Pancreas (tissue), 10 donors: Measurements from ENCODE around the gene EXOC4. TPM values are rescaled to one million over a fixed set of nuclear protein-coding genes. Genes with fewer than 3 reads are reported as not detected.
A peak's percentile ranks its signal among the peaks of the same experiment; 100 is the strongest.

Experiments
- ATAC-seq, 4 donors: fragments of 200-7000 bp; cut with Tn5 transposase; one replicate each; pipeline versions ENCODE4 v1.8.0 to v1.9.1; 2020; ENCODE audit warnings: mild to moderate bottlenecking in 4 of 4, moderate library complexity in 4 of 4
- DNase-seq, 6 donors: peaks; one replicate each; pipeline ENCODE4 v3.0.0-alpha.2; 2020
- FAIRE-seq: peaks from 2 replicates; lab custom pipeline; 2012; peaks lifted over from hg19 to GRCh38; lab: Jason Lieb, UNC
- H3K27ac ChIP-seq, 4 donors: fragments of 200-600 bp; sonication (generic); 1 replicate in 3 of 4; 2 replicates in 1 of 4; pipeline versions ENCODE4 v1.5.0 to v1.8.0; 2020
- H3K27me3 ChIP-seq, 4 donors: fragments of 200-600 bp; one replicate each; pipeline ENCODE4 v1.8.0; 2021
- H3K36me3 ChIP-seq, 3 donors: fragments of 200-600 bp; sonication (generic) in 1 of 3; one replicate each; pipeline versions ENCODE4 v1.5.0 to v1.8.0; 2020 to 2021
- H3K4me1 ChIP-seq, 3 donors: fragments of 200-600 bp; one replicate each; pipeline ENCODE4 v1.8.0; 2021
- H3K4me3 ChIP-seq, 4 donors: fragments of 200-600 bp; sonication (generic) in 2 of 4; one replicate each; pipeline versions ENCODE4 v1.5.0 to v1.8.0; 2020 to 2021
- H3K9me3 ChIP-seq, 4 donors: fragments of 200-600 bp; one replicate each; pipeline ENCODE4 v1.8.0; 2021
- WGBS, 2 donors: extraction: QIAGEN DNeasy Blood & Tissue Kit; methylation state at CpG; one replicate each; pipeline ENCODE4 v1.1.7; 2013; 5-methylcytosine and 5-hydroxymethylcytosine counted together
- intact Hi-C, 3 donors: fragments of 100-400 bp; cut with DNase I; formaldehyde crosslinking; loops; one replicate each; pipeline versions ENCODE4 v1.11.1 to v1.14.2; 2022
- polyA plus RNA-seq, 2 donors: library from polyadenylated mRNA; stranded (reverse); fragments of 200-250 nt; gene quantifications; one replicate each; pipeline ENCODE4 v1.2.3, GENCODE V29; 2013
- total RNA-seq, 6 donors: library from RNA; stranded (reverse); fragmentation: NEBNext Ultra II Directional in 4 of 6; extraction: Animal tissue kit (Norgen Biotek cat#: 25700) in 4 of 6; gene quantifications; one replicate each; pipeline versions ENCODE4 v1.2.1 to v1.2.4, GENCODE V29; 2021 to 2023
- TF ChIP-seq, protein P1 (sequence below), 4 donors: fragments of 200-600 bp; sonication (generic) in 3 of 4; IDR thresholded peaks; one replicate each; pipeline versions ENCODE4 v1.5.0 to v1.8.0; 2021; ENCODE audit warnings: antibody characterized with exemption in 4 of 4
- donor health status: healthy with polysubstance abuse.
- donor health status: DM: no; HTN: no; CAD: no; lungs with moderate emphysema.
- donor health status: DM: no; HTN: no; CAD: no.
- donor health status: control.
- donor health status: control.
- donor health status: Bipolar disorder and iron deficiency.
- donor health status: DM: yes; HTN: yes; CAD: no.
- donor health status: DM: no; HTN: no; CAD: no.
- donor health status: DM: no; HTN: no; CAD: no.
- donor health status: DM: yes; HTN: yes; CAD: no.

Gene EXOC4
- total and polyA plus RNA-seq, 8 donors, result 13.4 to 81.2 (median 53.8) TPM

DNA sequence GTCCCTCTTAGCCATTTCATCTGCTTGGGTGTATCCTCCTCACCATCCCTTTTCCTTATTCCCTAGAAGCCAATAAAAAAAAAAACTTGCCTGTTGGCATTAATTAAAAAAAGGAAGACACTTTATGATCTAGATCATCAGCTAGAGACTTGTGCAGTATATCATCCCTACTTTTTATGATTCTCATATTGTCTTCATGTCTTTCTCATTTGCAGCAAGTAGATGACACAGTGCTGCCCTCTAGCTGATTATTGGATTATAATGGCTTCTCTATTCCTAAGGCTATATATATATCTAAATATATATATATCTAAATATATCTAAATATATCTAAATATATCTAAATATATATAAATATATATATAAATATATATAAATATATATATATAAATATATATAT, 601.9 kb downstream of the EXOC4 start:
- intact Hi-C loops, result no loop called here
- FAIRE-seq, result peak; percentile 89
- DNase-seq, result no peak
- Histone ChIP-seq H3K27me3 (no peaks in the 10 kb centered on the region), H3K36me3 (no peaks in the 10 kb centered on the region), H3K4me3 (no peak overlapping the region), H3K9me3 (no peaks in the 10 kb centered on the region), H3K27ac (no peak overlapping the region), H3K4me1 (peaks cover 0 to 7% (median 2%) of the 10 kb centered on the region in 3 donors)
- TF ChIP-seq, protein P1, sequence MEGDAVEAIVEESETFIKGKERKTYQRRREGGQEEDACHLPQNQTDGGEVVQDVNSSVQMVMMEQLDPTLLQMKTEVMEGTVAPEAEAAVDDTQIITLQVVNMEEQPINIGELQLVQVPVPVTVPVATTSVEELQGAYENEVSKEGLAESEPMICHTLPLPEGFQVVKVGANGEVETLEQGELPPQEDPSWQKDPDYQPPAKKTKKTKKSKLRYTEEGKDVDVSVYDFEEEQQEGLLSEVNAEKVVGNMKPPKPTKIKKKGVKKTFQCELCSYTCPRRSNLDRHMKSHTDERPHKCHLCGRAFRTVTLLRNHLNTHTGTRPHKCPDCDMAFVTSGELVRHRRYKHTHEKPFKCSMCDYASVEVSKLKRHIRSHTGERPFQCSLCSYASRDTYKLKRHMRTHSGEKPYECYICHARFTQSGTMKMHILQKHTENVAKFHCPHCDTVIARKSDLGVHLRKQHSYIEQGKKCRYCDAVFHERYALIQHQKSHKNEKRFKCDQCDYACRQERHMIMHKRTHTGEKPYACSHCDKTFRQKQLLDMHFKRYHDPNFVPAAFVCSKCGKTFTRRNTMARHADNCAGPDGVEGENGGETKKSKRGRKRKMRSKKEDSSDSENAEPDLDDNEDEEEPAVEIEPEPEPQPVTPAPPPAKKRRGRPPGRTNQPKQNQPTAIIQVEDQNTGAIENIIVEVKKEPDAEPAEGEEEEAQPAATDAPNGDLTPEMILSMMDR (IDR thresholded peaks at IDR 0.05), result peak in 1 of 4 donors; percentile 7
- peak in 3 of 4 donors; percentile 55 to 65 (median 61) for ATAC-seq

DNA sequence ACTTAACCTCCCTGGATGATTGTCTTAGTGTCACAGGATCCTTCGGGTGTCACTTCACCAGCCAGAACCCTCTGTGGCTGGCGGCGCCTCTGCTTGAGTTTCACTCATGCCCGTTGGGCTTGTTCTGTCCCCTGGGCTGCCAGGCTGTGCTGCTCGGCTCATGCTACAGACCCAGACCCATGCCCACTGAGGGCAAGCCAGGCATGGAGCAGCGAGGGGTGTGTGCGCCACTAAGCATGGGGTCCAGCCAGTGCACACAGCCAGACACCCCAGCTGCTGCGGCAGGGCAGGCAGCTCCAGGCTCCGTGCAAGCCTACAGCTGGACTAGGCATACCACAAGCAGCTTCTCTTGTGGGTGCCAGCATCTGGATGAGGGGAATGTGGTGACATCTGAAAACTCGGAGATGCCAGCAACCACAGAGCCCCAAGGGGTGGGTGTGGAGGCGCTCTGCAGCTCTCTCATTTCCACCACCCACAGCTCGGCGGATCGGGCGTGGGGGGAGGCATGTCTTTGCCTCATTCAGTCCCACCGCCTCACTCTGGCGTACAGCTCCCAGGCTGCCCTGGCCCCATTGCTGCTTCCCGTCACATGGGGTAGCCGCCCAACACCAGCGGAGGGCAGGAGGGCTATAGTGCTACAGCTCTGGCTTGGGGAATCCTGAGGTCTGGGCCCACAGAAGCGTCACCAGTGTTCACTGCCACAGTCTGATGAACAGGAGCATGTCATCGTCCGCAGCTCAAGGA, 604.7 kb downstream of the EXOC4 start:
- peaks cover 0 to 14% (median 3%) of the 10 kb centered on the region in 3 donors for H3K4me1 ChIP-seq
- H3K27ac ChIP-seq, result no peak overlapping the region
- DNase-seq, result peak in 1 of 6 donors; percentile 59
- 97 to 99% methylated on average over 23 of the region's 23 CpGs for WGBS, 2 donors
- H3K36me3 ChIP-seq, result no peaks in the 10 kb centered on the region
- no peaks in the 10 kb centered on the region for H3K9me3 ChIP-seq
- no peak overlapping the region for H3K4me3 ChIP-seq
- TF ChIP-seq, protein P1 (IDR thresholded peaks at IDR 0.05), result no peak
- no peak for ATAC-seq
- intact Hi-C loops, result no loop called here
- FAIRE-seq, result no peak
- H3K27me3 ChIP-seq, result no peaks in the 10 kb centered on the region

GRCh38 chr7:133858311-133858710, 605.4 kb downstream of the EXOC4 start:
- ATAC-seq, result no peak
- no peak overlapping the region for H3K4me3 ChIP-seq
- H3K4me1 ChIP-seq, result peaks cover 0 to 17% (median 10%) of the 10 kb centered on the region in 3 donors
- FAIRE-seq, result no peak
- TF ChIP-seq, protein P1 (IDR thresholded peaks at IDR 0.05), result no peak
- H3K27ac ChIP-seq, result no peak overlapping the region
- no peak for DNase-seq
- no peaks in the 10 kb centered on the region for H3K9me3 ChIP-seq
- H3K27me3 ChIP-seq, result no peaks in the 10 kb centered on the region
- no peaks in the 10 kb centered on the region for H3K36me3 ChIP-seq
- WGBS, 2 donors, result 94 to 95% methylated on average over 6 of the region's 6 CpGs
- intact Hi-C loops, result no loop called here

DNA sequence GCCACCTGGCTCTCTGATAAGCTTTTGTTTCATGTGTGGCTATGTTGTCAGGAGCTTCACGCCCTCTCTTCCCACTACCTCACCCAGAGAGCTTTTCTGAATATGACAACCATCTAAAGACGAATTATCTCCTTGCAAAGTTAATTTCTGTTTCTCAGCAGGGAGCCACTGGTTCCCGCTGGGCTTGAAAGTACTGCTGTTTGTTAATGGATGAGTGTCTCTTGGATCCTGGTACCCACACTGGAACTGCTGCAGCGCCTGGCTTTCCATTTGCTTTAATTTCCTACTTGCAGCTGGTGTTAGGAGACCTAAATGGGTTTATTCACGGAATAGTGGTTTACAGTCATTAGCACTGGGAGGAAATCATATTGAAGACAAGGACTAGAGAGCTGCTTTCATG, 606.4 kb downstream of the EXOC4 start:
- WGBS, 2 donors, result 95% methylated on average over 5 of the region's 5 CpGs
- no peaks in the 10 kb centered on the region for H3K36me3 ChIP-seq
- TF ChIP-seq, protein P1 (IDR thresholded peaks at IDR 0.05), result no peak
- ATAC-seq (no peak), FAIRE-seq (no peak), DNase-seq (no peak)
- H3K4me3 ChIP-seq, result no peak overlapping the region
- no peaks in the 10 kb centered on the region for H3K27me3 ChIP-seq
- no peak overlapping the region for H3K27ac ChIP-seq
- no peaks in the 10 kb centered on the region for H3K9me3 ChIP-seq
- intact Hi-C loops, result no loop called here
- H3K4me1 ChIP-seq, result peaks cover 0 to 17% (median 17%) of the 10 kb centered on the region in 3 donors

- DNase-seq, result no peak
- intact Hi-C loops, result no loop called here
- TF ChIP-seq, protein P1 (IDR thresholded peaks at IDR 0.05), result no peak
- peaks cover 0 to 17% (median 17%) of the 10 kb centered on the region in 3 donors for H3K4me1 ChIP-seq
- no peak overlapping the region for H3K4me3 ChIP-seq
- ATAC-seq, result peak in 3 of 4 donors; percentile 12 to 63 (median 58)
- no peaks in the 10 kb centered on the region for H3K27me3 ChIP-seq
- FAIRE-seq, result no peak
- H3K27ac ChIP-seq, result no peak overlapping the region
- H3K36me3 ChIP-seq, result no peaks in the 10 kb centered on the region
- 64 to 73% methylated on average over 6 of the region's 6 CpGs for WGBS, 2 donors
- H3K9me3 ChIP-seq, result no peaks in the 10 kb centered on the region
Observed at GRCh38 chr7:133859871-133860450, 607.1 kb downstream of the EXOC4 start.
